ENCODE measurements around the gene MLX. TPM values are rescaled to one million over a fixed set of nuclear protein-coding genes. Genes with fewer than 3 reads are reported as not detected.

The MLX gene
- total and polyA plus RNA-seq, 7 donors: 24.7 to 129 (median 50.5) TPM

- no peaks in the 10 kb centered on the region for H3K27me3 ChIP-seq
- peak overlapping the region; percentile 93 to 98 (median 96) for H3K27ac ChIP-seq
- DNase-seq: no peak
- no peak overlapping the region for H3K4me3 ChIP-seq
- no peaks in the 10 kb centered on the region for H3K9me3 ChIP-seq
- no peak for TF ChIP-seq EP300 (IDR thresholded peaks at IDR 0.05)
- no peak for TF ChIP-seq POLR2AphosphoS5 (IDR thresholded peaks at IDR 0.05)
- TF ChIP-seq POLR2A (IDR thresholded peaks at IDR 0.05): no peak
- TF ChIP-seq CTCF (IDR thresholded peaks at IDR 0.05): no peak
- H3K4me1 ChIP-seq: peaks cover 0 to 61% (median 53%) of the 10 kb centered on the region in 4 donors
- intact Hi-C loops (cut with DNase I): no loop called here
- WGBS, 2 donors: 94 to 95% methylated on average over 16 of the region's 16 CpGs
- H3K36me3 ChIP-seq: peaks cover 22 to 47% (median 36%) of the 10 kb centered on the region in 4 donors
Measured at GRCh38 chr17:42565523-42566214, 1.2 kb upstream of the MLX start.

GRCh38 chr17:42566215-42566882 is 551 bp upstream of the MLX start:
- 42 to 53% methylated on average over 28 of the region's 28 CpGs for WGBS, 2 donors
- peaks cover 0 to 61% (median 49%) of the 10 kb centered on the region in 4 donors for H3K4me1 ChIP-seq

GRCh38 chr17:42568341-42569111 is 1.6 kb downstream of the MLX start:
- no peaks in the 10 kb centered on the region for H3K9me3 ChIP-seq

More at GRCh38 chr17:42566215-42566882, 551 bp upstream of the MLX start:
- TF ChIP-seq POLR2AphosphoS5 (IDR thresholded peaks at IDR 0.05) (no peak), POLR2A (IDR thresholded peaks at IDR 0.05) (no peak), EP300 (IDR thresholded peaks at IDR 0.05) (no peak), CTCF (IDR thresholded peaks at IDR 0.05) (no peak)
- peaks cover 27 to 53% (median 39%) of the 10 kb centered on the region in 4 donors for H3K36me3 ChIP-seq
- no peaks in the 10 kb centered on the region for H3K9me3 ChIP-seq
- DNase-seq: no peak
- peak overlapping the region; percentile 93 to 98 (median 96) for H3K27ac ChIP-seq
- no peaks in the 10 kb centered on the region for H3K27me3 ChIP-seq
- intact Hi-C loops (cut with DNase I): no loop called here
- H3K4me3 ChIP-seq: peak overlapping the region; percentile 84 to 98 (median 92)

More at GRCh38 chr17:42568341-42569111, 1.6 kb downstream of the MLX start:
- H3K4me1 ChIP-seq: peaks cover 0 to 43% (median 34%) of the 10 kb centered on the region in 4 donors
- no peak overlapping the region for H3K4me3 ChIP-seq
- H3K36me3 ChIP-seq: peaks cover 40 to 75% (median 61%) of the 10 kb centered on the region in 4 donors
- TF ChIP-seq POLR2AphosphoS5 (IDR thresholded peaks at IDR 0.05) (no peak), POLR2A (IDR thresholded peaks at IDR 0.05) (no peak), CTCF (IDR thresholded peaks at IDR 0.05) (no peak), EP300 (IDR thresholded peaks at IDR 0.05) (no peak)
- H3K27me3 ChIP-seq: no peaks in the 10 kb centered on the region
- WGBS, 2 donors: 87 to 91% methylated on average over 14 of the region's 14 CpGs
- H3K27ac ChIP-seq: peak overlapping the region in 3 of 4 donors; percentile 94 to 98 (median 97)
- DNase-seq: peak; percentile 59
- intact Hi-C loops (cut with DNase I): no loop called here
